Measurements from ENCODE around the gene PTMS.

PTMS gene

DNA sequence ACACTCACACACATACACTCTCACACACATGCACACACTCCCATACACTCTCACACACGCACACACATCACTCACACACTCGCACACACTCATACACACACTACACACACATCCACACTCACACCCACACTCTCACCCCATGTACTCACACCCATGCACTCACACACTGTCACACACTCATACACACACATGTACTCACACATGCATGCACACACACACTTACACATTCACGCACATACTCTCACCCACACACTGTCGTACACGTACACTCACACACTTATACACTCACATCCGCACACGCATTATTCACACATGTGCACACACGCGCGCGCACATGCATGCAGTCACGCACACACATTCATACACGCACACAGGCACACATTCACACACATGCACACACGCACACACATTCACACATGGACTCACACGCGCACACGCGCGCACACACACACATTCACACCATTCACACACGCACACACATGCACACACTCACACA, 51.5 kb downstream of the PTMS start (continued):
- TF ChIP-seq, protein P1, sequence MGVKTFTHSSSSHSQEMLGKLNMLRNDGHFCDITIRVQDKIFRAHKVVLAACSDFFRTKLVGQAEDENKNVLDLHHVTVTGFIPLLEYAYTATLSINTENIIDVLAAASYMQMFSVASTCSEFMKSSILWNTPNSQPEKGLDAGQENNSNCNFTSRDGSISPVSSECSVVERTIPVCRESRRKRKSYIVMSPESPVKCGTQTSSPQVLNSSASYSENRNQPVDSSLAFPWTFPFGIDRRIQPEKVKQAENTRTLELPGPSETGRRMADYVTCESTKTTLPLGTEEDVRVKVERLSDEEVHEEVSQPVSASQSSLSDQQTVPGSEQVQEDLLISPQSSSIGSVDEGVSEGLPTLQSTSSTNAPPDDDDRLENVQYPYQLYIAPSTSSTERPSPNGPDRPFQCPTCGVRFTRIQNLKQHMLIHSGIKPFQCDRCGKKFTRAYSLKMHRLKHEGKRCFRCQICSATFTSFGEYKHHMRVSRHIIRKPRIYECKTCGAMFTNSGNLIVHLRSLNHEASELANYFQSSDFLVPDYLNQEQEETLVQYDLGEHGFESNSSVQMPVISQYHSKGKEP (tag by site-specific recombination; IDR thresholded peaks at IDR 0.05), result no peak
- no peak for TF ChIP-seq ZNF324 (tag by site-specific recombination; IDR thresholded peaks at IDR 0.05)
- no peak for TF ChIP-seq ZBTB8A (tag by site-specific recombination; IDR thresholded peaks at IDR 0.05)
- TF ChIP-seq ZNF146 (tag by site-specific recombination; IDR thresholded peaks at IDR 0.05), result no peak
- TF ChIP-seq ZNF521 (tag by site-specific recombination; IDR thresholded peaks at IDR 0.05), result peak; percentile 12; the same call in 1 of the 2 replicates
- TF ChIP-seq MEIS1 (CRISPR knock-in tag; IDR thresholded peaks at IDR 0.05; ENCODE audit: borderline replicate concordance), result no peak
- TF ChIP-seq ZNF768 (tag by site-specific recombination; IDR thresholded peaks at IDR 0.05), result no peak
- TF ChIP-seq, protein P2, sequence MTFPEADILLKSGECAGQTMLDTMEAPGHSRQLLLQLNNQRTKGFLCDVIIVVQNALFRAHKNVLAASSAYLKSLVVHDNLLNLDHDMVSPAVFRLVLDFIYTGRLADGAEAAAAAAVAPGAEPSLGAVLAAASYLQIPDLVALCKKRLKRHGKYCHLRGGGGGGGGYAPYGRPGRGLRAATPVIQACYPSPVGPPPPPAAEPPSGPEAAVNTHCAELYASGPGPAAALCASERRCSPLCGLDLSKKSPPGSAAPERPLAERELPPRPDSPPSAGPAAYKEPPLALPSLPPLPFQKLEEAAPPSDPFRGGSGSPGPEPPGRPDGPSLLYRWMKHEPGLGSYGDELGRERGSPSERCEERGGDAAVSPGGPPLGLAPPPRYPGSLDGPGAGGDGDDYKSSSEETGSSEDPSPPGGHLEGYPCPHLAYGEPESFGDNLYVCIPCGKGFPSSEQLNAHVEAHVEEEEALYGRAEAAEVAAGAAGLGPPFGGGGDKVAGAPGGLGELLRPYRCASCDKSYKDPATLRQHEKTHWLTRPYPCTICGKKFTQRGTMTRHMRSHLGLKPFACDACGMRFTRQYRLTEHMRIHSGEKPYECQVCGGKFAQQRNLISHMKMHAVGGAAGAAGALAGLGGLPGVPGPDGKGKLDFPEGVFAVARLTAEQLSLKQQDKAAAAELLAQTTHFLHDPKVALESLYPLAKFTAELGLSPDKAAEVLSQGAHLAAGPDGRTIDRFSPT (tag by site-specific recombination; IDR thresholded peaks at IDR 0.05), result no peak
- TF ChIP-seq, protein P3, sequence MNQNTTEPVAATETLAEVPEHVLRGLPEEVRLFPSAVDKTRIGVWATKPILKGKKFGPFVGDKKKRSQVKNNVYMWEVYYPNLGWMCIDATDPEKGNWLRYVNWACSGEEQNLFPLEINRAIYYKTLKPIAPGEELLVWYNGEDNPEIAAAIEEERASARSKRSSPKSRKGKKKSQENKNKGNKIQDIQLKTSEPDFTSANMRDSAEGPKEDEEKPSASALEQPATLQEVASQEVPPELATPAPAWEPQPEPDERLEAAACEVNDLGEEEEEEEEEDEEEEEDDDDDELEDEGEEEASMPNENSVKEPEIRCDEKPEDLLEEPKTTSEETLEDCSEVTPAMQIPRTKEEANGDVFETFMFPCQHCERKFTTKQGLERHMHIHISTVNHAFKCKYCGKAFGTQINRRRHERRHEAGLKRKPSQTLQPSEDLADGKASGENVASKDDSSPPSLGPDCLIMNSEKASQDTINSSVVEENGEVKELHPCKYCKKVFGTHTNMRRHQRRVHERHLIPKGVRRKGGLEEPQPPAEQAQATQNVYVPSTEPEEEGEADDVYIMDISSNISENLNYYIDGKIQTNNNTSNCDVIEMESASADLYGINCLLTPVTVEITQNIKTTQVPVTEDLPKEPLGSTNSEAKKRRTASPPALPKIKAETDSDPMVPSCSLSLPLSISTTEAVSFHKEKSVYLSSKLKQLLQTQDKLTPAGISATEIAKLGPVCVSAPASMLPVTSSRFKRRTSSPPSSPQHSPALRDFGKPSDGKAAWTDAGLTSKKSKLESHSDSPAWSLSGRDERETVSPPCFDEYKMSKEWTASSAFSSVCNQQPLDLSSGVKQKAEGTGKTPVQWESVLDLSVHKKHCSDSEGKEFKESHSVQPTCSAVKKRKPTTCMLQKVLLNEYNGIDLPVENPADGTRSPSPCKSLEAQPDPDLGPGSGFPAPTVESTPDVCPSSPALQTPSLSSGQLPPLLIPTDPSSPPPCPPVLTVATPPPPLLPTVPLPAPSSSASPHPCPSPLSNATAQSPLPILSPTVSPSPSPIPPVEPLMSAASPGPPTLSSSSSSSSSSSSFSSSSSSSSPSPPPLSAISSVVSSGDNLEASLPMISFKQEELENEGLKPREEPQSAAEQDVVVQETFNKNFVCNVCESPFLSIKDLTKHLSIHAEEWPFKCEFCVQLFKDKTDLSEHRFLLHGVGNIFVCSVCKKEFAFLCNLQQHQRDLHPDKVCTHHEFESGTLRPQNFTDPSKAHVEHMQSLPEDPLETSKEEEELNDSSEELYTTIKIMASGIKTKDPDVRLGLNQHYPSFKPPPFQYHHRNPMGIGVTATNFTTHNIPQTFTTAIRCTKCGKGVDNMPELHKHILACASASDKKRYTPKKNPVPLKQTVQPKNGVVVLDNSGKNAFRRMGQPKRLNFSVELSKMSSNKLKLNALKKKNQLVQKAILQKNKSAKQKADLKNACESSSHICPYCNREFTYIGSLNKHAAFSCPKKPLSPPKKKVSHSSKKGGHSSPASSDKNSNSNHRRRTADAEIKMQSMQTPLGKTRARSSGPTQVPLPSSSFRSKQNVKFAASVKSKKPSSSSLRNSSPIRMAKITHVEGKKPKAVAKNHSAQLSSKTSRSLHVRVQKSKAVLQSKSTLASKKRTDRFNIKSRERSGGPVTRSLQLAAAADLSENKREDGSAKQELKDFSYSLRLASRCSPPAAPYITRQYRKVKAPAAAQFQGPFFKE (tag by site-specific recombination; IDR thresholded peaks at IDR 0.05; ENCODE audit: borderline replicate concordance), result no peak; the same call in 1 of the 2 replicates
- TF ChIP-seq, protein P4, sequence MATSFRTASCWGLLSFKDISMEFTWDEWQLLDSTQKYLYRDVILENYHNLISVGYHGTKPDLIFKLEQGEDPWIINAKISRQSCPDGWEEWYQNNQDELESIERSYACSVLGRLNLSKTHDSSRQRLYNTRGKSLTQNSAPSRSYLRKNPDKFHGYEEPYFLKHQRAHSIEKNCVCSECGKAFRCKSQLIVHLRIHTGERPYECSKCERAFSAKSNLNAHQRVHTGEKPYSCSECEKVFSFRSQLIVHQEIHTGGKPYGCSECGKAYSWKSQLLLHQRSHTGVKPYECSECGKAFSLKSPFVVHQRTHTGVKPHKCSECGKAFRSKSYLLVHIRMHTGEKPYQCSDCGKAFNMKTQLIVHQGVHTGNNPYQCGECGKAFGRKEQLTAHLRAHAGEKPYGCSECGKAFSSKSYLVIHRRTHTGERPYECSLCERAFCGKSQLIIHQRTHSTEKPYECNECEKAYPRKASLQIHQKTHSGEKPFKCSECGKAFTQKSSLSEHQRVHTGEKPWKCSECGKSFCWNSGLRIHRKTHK (tag by site-specific recombination; IDR thresholded peaks at IDR 0.05), result no peak
- no peak for TF ChIP-seq ZNF549 (tag by site-specific recombination; IDR thresholded peaks at IDR 0.05)
- TF ChIP-seq, protein P5, sequence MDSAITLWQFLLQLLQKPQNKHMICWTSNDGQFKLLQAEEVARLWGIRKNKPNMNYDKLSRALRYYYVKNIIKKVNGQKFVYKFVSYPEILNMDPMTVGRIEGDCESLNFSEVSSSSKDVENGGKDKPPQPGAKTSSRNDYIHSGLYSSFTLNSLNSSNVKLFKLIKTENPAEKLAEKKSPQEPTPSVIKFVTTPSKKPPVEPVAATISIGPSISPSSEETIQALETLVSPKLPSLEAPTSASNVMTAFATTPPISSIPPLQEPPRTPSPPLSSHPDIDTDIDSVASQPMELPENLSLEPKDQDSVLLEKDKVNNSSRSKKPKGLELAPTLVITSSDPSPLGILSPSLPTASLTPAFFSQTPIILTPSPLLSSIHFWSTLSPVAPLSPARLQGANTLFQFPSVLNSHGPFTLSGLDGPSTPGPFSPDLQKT (IDR thresholded peaks at IDR 0.05; ENCODE audit: borderline replicate concordance, low read depth, low read length), result no peak
- no peak for TF ChIP-seq ZNF843 (tag by site-specific recombination; IDR thresholded peaks at IDR 0.05)
- TF ChIP-seq, protein P6, sequence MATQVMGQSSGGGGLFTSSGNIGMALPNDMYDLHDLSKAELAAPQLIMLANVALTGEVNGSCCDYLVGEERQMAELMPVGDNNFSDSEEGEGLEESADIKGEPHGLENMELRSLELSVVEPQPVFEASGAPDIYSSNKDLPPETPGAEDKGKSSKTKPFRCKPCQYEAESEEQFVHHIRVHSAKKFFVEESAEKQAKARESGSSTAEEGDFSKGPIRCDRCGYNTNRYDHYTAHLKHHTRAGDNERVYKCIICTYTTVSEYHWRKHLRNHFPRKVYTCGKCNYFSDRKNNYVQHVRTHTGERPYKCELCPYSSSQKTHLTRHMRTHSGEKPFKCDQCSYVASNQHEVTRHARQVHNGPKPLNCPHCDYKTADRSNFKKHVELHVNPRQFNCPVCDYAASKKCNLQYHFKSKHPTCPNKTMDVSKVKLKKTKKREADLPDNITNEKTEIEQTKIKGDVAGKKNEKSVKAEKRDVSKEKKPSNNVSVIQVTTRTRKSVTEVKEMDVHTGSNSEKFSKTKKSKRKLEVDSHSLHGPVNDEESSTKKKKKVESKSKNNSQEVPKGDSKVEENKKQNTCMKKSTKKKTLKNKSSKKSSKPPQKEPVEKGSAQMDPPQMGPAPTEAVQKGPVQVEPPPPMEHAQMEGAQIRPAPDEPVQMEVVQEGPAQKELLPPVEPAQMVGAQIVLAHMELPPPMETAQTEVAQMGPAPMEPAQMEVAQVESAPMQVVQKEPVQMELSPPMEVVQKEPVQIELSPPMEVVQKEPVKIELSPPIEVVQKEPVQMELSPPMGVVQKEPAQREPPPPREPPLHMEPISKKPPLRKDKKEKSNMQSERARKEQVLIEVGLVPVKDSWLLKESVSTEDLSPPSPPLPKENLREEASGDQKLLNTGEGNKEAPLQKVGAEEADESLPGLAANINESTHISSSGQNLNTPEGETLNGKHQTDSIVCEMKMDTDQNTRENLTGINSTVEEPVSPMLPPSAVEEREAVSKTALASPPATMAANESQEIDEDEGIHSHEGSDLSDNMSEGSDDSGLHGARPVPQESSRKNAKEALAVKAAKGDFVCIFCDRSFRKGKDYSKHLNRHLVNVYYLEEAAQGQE (tag by site-specific recombination; IDR thresholded peaks at IDR 0.05), result no peak
